Measurements from ENCODE around the gene ZNF580.

Gene ZNF580

DNA sequence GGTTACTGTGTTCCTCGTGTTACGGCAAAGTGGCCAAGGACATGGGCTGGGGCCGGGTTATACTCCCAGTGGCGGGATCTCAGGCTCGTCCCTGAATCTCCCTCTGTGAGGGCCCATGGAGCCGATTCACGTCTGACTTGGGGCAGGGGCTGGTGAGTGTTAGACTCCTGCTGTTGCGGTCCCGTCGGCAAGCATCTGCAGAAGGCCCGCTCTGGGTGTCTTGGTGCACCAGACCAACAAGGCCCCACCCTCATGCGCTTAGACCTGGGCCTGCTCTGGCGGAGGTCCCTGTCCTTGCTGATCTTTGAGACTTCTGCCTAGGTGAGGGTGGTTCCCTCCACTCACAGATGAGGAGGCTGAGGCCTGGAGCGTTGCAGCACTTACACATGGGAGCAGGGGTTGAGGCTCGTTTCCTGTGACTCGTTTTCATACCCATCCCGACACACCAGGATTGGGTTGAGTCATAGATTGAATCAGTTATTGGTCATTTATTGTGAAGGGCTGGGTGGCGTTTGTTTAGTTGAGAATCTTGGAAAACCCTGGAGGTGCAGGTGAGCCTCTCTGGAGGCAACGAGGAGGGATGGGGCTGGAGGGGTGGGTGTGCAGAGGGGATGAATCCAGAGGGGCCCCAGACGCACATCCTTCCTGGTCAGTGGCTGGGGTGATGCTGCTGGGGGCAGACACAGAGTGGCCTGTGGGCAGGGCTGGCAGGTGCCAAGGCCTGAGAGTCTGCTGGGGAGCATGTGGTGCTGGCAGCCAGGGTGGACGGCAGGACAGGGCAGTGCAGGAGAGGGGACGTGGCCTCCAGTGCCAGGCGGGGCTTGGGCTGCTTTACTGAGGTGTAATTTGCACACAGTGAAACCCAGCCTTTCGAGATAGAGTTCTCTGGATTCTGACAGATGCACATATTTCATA is 38.8 kb downstream of the ZNF580 start:
- TF ChIP-seq, protein P1, sequence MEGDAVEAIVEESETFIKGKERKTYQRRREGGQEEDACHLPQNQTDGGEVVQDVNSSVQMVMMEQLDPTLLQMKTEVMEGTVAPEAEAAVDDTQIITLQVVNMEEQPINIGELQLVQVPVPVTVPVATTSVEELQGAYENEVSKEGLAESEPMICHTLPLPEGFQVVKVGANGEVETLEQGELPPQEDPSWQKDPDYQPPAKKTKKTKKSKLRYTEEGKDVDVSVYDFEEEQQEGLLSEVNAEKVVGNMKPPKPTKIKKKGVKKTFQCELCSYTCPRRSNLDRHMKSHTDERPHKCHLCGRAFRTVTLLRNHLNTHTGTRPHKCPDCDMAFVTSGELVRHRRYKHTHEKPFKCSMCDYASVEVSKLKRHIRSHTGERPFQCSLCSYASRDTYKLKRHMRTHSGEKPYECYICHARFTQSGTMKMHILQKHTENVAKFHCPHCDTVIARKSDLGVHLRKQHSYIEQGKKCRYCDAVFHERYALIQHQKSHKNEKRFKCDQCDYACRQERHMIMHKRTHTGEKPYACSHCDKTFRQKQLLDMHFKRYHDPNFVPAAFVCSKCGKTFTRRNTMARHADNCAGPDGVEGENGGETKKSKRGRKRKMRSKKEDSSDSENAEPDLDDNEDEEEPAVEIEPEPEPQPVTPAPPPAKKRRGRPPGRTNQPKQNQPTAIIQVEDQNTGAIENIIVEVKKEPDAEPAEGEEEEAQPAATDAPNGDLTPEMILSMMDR (IDR thresholded peaks at IDR 0.05; ENCODE audit: low read depth, low read length, missing control alignments) = no peak
- DNase-seq (ENCODE audit: low read depth) = no peak
- in situ Hi-C loops (cut with HindIII; ENCODE audit: low sequenced_read_pairs) = no loop called here
- no peak overlapping the region for H3K4me3 ChIP-seq (ENCODE audit: low read depth, low read length)

DNA sequence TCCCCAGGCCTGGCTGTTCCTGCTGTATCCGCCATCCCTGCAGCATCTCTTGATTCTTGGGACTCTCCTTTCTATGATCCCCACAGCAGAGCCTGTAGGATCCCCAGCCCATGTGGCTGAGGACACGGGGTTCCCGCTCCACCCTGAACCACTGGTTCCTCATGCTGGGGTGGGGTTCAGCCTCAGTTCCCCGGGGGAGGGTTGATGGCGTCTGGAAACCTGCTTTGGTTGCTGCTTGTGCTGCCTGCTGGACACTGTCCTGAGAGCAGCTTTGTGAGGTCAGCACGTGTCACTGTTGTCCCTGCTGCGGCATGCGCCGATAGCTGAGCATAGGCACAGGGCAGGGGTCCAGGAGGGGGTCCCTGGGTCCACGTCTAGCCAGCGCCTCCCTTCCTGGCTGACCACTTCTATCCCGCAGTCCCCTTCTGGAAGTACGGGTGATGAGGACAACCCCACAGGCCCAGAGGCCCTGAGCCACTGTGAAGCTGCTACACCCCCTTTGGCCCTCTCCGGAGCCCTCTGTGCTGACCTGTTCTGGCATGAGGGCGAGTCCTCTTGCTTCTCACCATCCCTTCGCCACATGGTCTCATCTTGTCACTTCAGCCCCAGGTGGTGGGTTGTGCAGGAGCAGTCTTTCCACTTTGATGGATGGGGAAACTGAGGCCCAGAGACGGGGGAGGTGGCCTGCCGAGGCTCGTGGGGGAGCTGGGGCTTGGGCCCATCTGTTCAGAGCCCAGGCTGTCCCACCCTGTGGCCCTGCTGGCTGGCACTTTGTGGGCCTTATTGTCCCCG is 39.7 kb downstream of the ZNF580 start:
- TF ChIP-seq, protein P1 (IDR thresholded peaks at IDR 0.05; ENCODE audit: low read depth, low read length, missing control alignments) = no peak
- no peak overlapping the region for H3K4me3 ChIP-seq (ENCODE audit: low read depth, low read length)
- in situ Hi-C loops (cut with HindIII; ENCODE audit: low sequenced_read_pairs) = no loop called here
- DNase-seq (ENCODE audit: low read depth) = no peak

DNA sequence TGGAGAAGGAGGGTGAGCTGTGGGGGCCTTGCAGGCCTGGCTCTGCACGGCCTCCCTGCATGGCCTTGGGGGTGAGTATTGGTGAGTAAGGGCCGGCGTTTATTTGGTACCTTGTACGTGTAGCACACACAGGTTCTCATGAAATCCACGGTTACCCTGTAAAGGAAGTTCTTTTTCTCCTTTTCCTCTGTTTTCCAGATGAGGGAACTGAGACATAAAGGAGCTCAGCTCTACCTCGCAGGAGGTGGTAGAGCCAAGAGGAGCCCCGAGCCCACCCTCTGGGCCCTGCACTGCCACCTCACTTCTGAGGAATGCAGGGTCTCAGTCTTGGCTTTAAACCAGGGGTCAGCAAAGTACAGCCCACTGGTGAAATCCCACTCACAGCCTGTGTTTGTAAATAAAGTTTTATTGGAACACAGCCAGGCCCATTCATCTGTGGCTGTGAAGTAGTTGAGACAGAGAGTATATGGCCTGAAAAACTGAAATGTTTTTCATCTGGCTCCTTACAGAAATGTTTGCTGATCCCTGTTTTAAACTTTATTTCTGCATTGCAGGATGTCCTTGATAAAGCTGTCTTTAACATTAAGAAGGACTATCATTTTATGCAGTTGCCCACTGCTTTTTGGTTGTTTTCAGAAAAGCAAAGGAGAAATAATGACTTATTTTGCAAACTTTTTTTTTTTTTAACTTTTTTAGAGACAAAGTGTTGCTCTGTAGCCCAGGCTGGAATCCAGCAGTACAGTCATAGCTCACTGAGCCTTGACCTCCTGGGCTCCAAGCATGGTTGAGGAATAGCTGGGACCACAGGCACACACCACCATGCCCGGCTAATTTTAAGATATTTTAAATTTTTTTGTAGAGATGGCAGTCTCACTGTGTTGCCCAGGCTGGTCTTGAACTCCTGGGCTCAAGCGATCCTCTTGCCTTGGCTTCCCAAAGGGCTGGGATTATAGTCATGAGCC is 40.6 kb downstream of the ZNF580 start:
- in situ Hi-C loops (cut with HindIII; ENCODE audit: low sequenced_read_pairs) = no loop called here
- no peak overlapping the region for H3K4me3 ChIP-seq (ENCODE audit: low read depth, low read length)
- TF ChIP-seq, protein P1 (IDR thresholded peaks at IDR 0.05; ENCODE audit: low read depth, low read length, missing control alignments) = no peak
- no peak for DNase-seq (ENCODE audit: low read depth)

DNA sequence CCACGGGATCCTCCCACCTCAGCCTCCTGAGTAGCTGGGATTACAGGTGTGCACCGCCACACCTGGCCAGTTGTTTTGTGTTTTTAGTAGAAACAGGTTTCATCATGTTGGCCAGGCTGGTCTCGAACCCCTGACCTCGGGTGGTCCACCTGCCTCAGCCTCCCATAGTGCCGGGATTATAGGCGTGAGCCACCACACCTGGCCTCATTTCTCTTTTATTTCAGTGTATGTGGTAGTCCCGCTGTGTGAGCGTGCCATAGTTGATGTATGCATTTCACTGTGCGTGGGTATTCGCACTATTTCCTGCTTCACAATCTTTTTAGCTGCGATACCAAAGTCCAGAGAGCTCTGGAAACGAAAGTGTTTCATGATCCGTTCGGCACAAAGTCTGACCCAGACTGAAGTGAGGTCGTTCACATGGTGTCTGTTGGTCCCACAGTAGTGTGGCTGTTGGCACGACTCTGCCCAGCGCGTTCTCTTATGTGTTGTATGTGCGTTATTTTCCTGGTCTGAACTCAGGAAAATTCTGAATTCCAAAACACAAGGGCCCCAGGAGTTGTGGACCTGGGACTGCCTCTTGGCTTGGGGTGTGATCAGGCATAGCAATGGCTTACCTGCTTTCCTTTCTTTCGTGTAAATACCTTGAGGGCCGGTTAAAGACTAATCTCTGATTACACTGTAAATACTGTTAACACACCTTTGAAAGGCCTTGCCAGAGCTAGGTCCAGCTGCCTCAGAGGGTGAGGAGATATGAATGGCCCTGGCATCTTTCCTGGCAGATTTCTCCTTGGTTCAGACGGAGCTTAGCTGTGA is 42.9 kb downstream of the ZNF580 start:
- TF ChIP-seq, protein P1 (IDR thresholded peaks at IDR 0.05; ENCODE audit: low read depth, low read length, missing control alignments) = no peak
- in situ Hi-C loops (cut with HindIII; ENCODE audit: low sequenced_read_pairs) = no loop called here
- H3K4me3 ChIP-seq (ENCODE audit: low read depth, low read length) = no peak overlapping the region
- DNase-seq (ENCODE audit: low read depth) = no peak

DNA sequence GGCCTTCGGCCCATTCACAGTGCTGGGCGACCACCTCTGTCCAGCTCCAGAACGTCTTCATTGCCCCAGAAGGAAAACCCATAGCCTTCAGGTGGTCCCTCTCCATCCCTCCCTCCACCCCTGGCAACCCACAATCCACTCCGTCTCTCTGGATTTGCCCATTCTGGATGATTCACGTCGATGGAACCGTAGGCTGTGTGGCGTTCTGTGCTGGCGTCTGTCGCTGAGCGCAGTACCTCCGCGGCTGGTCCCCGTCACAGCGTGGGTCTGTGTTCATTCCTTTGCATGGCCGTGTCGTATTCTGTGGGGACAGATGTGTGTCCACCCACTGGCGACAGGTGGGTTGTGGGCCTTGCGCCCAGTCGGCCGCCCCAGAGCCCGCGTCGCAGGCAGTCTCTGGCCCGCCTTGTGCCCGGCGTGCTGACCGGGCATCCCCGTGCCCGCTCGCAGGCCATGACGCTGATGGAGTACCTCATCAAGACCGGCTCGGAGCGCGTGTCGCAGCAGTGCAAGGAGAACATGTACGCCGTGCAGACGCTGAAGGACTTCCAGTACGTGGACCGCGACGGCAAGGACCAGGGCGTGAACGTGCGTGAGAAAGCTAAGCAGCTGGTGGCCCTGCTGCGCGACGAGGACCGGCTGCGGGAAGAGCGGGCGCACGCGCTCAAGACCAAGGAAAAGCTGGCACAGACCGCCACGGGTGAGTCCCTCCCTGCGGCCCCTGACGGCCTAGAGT is 44.3 kb downstream of the ZNF580 start:
- in situ Hi-C loops (cut with HindIII; ENCODE audit: low sequenced_read_pairs) = no loop called here
- no peak overlapping the region for H3K4me3 ChIP-seq (ENCODE audit: low read depth, low read length)
- DNase-seq (ENCODE audit: low read depth) = no peak
- TF ChIP-seq, protein P1 (IDR thresholded peaks at IDR 0.05; ENCODE audit: low read depth, low read length, missing control alignments) = no peak
